H1 (cell line): Measurements from ENCODE around the gene TLE4. TPM values are rescaled to one million over a fixed set of nuclear protein-coding genes. Genes with fewer than 3 reads are reported as not detected.

ENCODE experiments used
- CTCF ChIA-PET: fragments of 300-600 bp; sonication (Branson Sonifier 250); formaldehyde crosslinking; loops from one replicate; lab custom pipeline; 2021; ENCODE audit not compliant: partially characterized antibody; lab: Charles Lee
- POLR2A ChIA-PET: fragments of 300-600 bp; sonication (Branson Sonifier 250); formaldehyde crosslinking; loops from one replicate; lab custom pipeline; 2021; ENCODE audit warnings: inconsistent platforms; ENCODE audit not compliant: partially characterized antibody; lab: Charles Lee
- DNase-seq, 2 experiments: peaks; one replicate each; pipeline versions ENCODE4 v3.0.0 to v3.0.0-alpha.2; 2010 to 2022; ENCODE audit warnings: low spot score in 2 of 2, low read depth in 1 of 2, mixed read lengths in 1 of 2
- FAIRE-seq: peaks from 2 replicates; lab custom pipeline; 2011; peaks lifted over from hg19 to GRCh38; lab: Jason Lieb, UNC
- H2AFZ ChIP-seq: 2 replicates; pipeline ENCODE4 v1.8.1; 2012; ENCODE audit warnings: low read length, inconsistent platforms
- H2AK5ac ChIP-seq: 2 replicates; pipeline ENCODE4 v1.6.1; 2013; ENCODE audit warnings: low read depth, low read length
- H2BK120ac ChIP-seq: replicated peaks from 2 replicates; pipeline ENCODE3; 2013; ENCODE audit warnings: low read depth, low read length, inconsistent platforms
- H2BK12ac ChIP-seq: 2 replicates; pipeline ENCODE4 v1.6.1; 2013; ENCODE audit warnings: low read depth, low read length
- H2BK15ac ChIP-seq: 2 replicates; pipeline ENCODE4 v1.6.1; 2013; ENCODE audit warnings: low read length
- H2BK20ac ChIP-seq: 2 replicates; pipeline ENCODE4 v1.6.1; 2013; ENCODE audit warnings: low read length
- H2BK5ac ChIP-seq: 2 replicates; pipeline ENCODE4 v1.6.1; 2013; ENCODE audit warnings: low read depth, low read length
- H3K14ac ChIP-seq: 2 replicates; pipeline ENCODE4 v1.6.1; 2013; ENCODE audit warnings: inconsistent platforms; ENCODE audit not compliant: insufficient read length
- H3K18ac ChIP-seq: 2 replicates; pipeline ENCODE4 v1.6.1; 2013; ENCODE audit warnings: low read length; ENCODE audit errors: extremely low read depth
- H3K23ac ChIP-seq: 2 replicates; pipeline ENCODE4 v1.6.1; 2013; ENCODE audit warnings: inconsistent platforms; ENCODE audit not compliant: insufficient read length
- H3K23me2 ChIP-seq: 2 replicates; pipeline ENCODE4 v1.6.1; 2013; ENCODE audit warnings: low read depth, low read length
- H3K27ac ChIP-seq: 2 replicates; pipeline ENCODE4 v1.6.1; 2011; ENCODE audit warnings: low read depth, low read length, inconsistent platforms
- H3K27me3 ChIP-seq, 4 experiments: replicated peaks in 1 of 4; 1 replicate in 1 of 4; 2 replicates in 3 of 4; pipeline versions ENCODE4 v1.6.1 to v1.8.1; 2011 to 2013; ENCODE audit warnings: low read length in 3 of 4, mild to moderate bottlenecking in 3 of 4, inconsistent platforms in 2 of 4, mixed read lengths in 2 of 4, moderate library complexity in 1 of 4; ENCODE audit not compliant: control insufficient read depth in 3 of 4, insufficient read depth in 3 of 4; ENCODE audit errors: extremely low read depth in 1 of 4
- H3K36me3 ChIP-seq, 4 experiments: 2 replicates each; pipeline versions ENCODE4 v1.6.1 to v1.8.1; 2011 to 2013; ENCODE audit warnings: mild to moderate bottlenecking in 4 of 4, low read length in 3 of 4, moderate library complexity in 2 of 4, control low read depth in 1 of 4, inconsistent platforms in 1 of 4; ENCODE audit not compliant: insufficient read depth in 4 of 4, control insufficient read depth in 2 of 4
- H3K4ac ChIP-seq: replicated peaks from 2 replicates; pipeline ENCODE3; 2013; ENCODE audit warnings: low read length, low read depth, mixed read lengths, inconsistent platforms; ENCODE audit not compliant: insufficient read length
- H3K4me1 ChIP-seq, 4 experiments: replicated peaks in 1 of 4; 1 replicate in 1 of 4; 2 replicates in 3 of 4; pipeline versions ENCODE4 v1.6.1 to v1.8.1; 2011 to 2013; ENCODE audit warnings: low read length in 3 of 4, inconsistent platforms in 2 of 4, mixed read lengths in 1 of 4; ENCODE audit not compliant: insufficient read depth in 4 of 4, control insufficient read depth in 3 of 4
- H3K4me2 ChIP-seq, 2 experiments: 2 replicates each; pipeline versions ENCODE4 v1.6.1 to v1.8.1; 2011 to 2013; ENCODE audit warnings: low read depth in 2 of 2, low read length in 2 of 2, control low read depth in 1 of 2, inconsistent platforms in 1 of 2, mild to moderate bottlenecking in 1 of 2; ENCODE audit not compliant: insufficient read depth in 1 of 2
- H3K4me3 ChIP-seq, 4 experiments: fragments of 200-600, 300-600 bp in 1 of 4; sonication (generic), shearing (Covaris generic), sonication (Bioruptor Twin) in 1 of 4; 2 replicates each; pipeline versions ENCODE4 v1.5.1 to v1.8.1; 2011 to 2016; ENCODE audit warnings: low read length in 4 of 4, low read depth in 3 of 4, control low read depth in 2 of 4, inconsistent platforms in 2 of 4, mild to moderate bottlenecking in 2 of 4, mixed read lengths in 1 of 4, moderate library complexity in 1 of 4; ENCODE audit not compliant: insufficient read depth in 2 of 4; ENCODE audit errors: extremely low read depth in 1 of 4
- H3K56ac ChIP-seq: replicated peaks from 2 replicates; pipeline ENCODE3; 2013; ENCODE audit warnings: low read depth, mild to moderate bottlenecking, mixed read lengths, low read length, inconsistent platforms; ENCODE audit not compliant: insufficient read length
- H3K79me1 ChIP-seq: 2 replicates; pipeline ENCODE4 v1.6.1; 2013; ENCODE audit warnings: low read depth, low read length, control low read depth
- H3K79me2 ChIP-seq, 2 experiments: 2 replicates each; pipeline versions ENCODE4 v1.6.1 to v1.8.1; 2012 to 2013; ENCODE audit warnings: low read length in 2 of 2, mild to moderate bottlenecking in 2 of 2, inconsistent platforms in 1 of 2; ENCODE audit not compliant: insufficient read depth in 2 of 2, control insufficient read depth in 1 of 2
- H3K9ac ChIP-seq, 4 experiments: replicated peaks in 1 of 4; 1 replicate in 1 of 4; 2 replicates in 3 of 4; pipeline versions ENCODE4 v1.6.1 to v1.8.1; 2011 to 2013; ENCODE audit warnings: low read depth in 3 of 4, low read length in 3 of 4, control low read depth in 2 of 4, mild to moderate bottlenecking in 2 of 4, moderate library complexity in 2 of 4, inconsistent platforms in 1 of 4; ENCODE audit errors: extremely low read depth in 1 of 4
- H3K9me3 ChIP-seq, 2 experiments: 2 replicates each; pipeline versions ENCODE4 v1.6.1 to v1.8.1; 2012 to 2013; ENCODE audit warnings: mild to moderate bottlenecking in 2 of 2, moderate library complexity in 2 of 2, control low read depth in 1 of 2, inconsistent platforms in 1 of 2, low read depth in 1 of 2, low read length in 1 of 2, mixed read lengths in 1 of 2; ENCODE audit not compliant: insufficient read depth in 2 of 2
- H4K20me1 ChIP-seq, 2 experiments: replicated peaks in 1 of 2; 2 replicates each; pipeline versions ENCODE3 to v1.8.1; 2011 to 2013; ENCODE audit warnings: inconsistent platforms in 2 of 2, low read length in 2 of 2, mild to moderate bottlenecking in 1 of 2; ENCODE audit not compliant: insufficient read depth in 2 of 2, control insufficient read depth in 1 of 2
- H4K5ac ChIP-seq: 2 replicates; pipeline ENCODE4 v1.6.1; 2013; ENCODE audit warnings: low read length, low read depth, mixed read lengths, inconsistent platforms; ENCODE audit not compliant: insufficient read length
- H4K8ac ChIP-seq: 2 replicates; pipeline ENCODE4 v1.8.0; 2013; ENCODE audit warnings: mild to moderate bottlenecking, moderate library complexity, low read length, inconsistent platforms; ENCODE audit not compliant: insufficient read depth; ENCODE audit errors: extremely low read depth
- H4K91ac ChIP-seq: replicated peaks from 2 replicates; pipeline ENCODE3; 2013; ENCODE audit warnings: low read length, mixed read lengths, inconsistent platforms; ENCODE audit not compliant: insufficient read length
- BRCA1 ChIP-seq: IDR thresholded peaks from 2 replicates; pipeline ENCODE4 v1.6.1; 2012; ENCODE audit warnings: low read depth, low read length, improper control_type of control experiment
- CHD2 ChIP-seq: IDR thresholded peaks from 2 replicates; pipeline ENCODE4 v1.6.1; 2012; ENCODE audit warnings: low read length, improper control_type of control experiment
- GABPA ChIP-seq: IDR thresholded peaks from 2 replicates; pipeline ENCODE4 v1.6.1; 2011; ENCODE audit warnings: mild to moderate bottlenecking, low read length, moderate library complexity, borderline replicate concordance; ENCODE audit not compliant: insufficient read depth
- JUND ChIP-seq: IDR thresholded peaks from 2 replicates; pipeline ENCODE4 v1.6.1; 2011; ENCODE audit warnings: mild to moderate bottlenecking, improper control_type of control experiment, low read length
- KDM1A ChIP-seq: fragments of 200-600, 300-600 bp; sonication (generic); IDR thresholded peaks from 2 replicates; pipeline ENCODE4 v1.7.1; 2016; ENCODE audit warnings: mild to moderate bottlenecking, low read length, borderline replicate concordance
- MAFK ChIP-seq: IDR thresholded peaks from 2 replicates; pipeline ENCODE4 v1.6.1; 2012; ENCODE audit warnings: low read depth, mild to moderate bottlenecking, improper control_type of control experiment, low read length
- POLR2AphosphoS5 ChIP-seq: IDR thresholded peaks from 2 replicates; pipeline ENCODE4 v1.6.1; 2011; ENCODE audit warnings: low read depth, low read length
- POU5F1 ChIP-seq: IDR thresholded peaks from 2 replicates; pipeline ENCODE4 v1.6.1; 2011; ENCODE audit warnings: low read depth, mild to moderate bottlenecking, low read length, moderate library complexity
- SP4 ChIP-seq: IDR thresholded peaks from 2 replicates; pipeline ENCODE4 v1.6.1; 2012; ENCODE audit warnings: low read length, inconsistent platforms
- TAF7 ChIP-seq: optimal IDR thresholded peaks from 2 replicates; pipeline ENCODE3; 2011; ENCODE audit warnings: low read depth, mild to moderate bottlenecking, inconsistent platforms, low read length, moderate library complexity, borderline replicate concordance
- TBP ChIP-seq: IDR thresholded peaks from 2 replicates; pipeline ENCODE4 v1.6.1; 2011; ENCODE audit warnings: low read depth, low read length, improper control_type of control experiment
- ZNF274 ChIP-seq: IDR thresholded peaks from 2 replicates; pipeline ENCODE4 v1.7.0; 2012; ENCODE audit warnings: low read length, borderline replicate concordance; ENCODE audit errors: extremely low read depth
- WGBS, 2 experiments: shearing (Covaris generic) in 1 of 2; methylation state at CpG; one replicate each; pipeline versions ENCODE4 v1.1.6 to v1.1.7; 2013 to 2015; ENCODE audit warnings: low lambda C conversion rate in 2 of 2, mixed read lengths in 2 of 2, inconsistent platforms in 1 of 2, low coverage in 1 of 2, missing lambda C conversion rate in 1 of 2; ENCODE audit not compliant: insufficient replicate concordance in 2 of 2, insufficient coverage in 1 of 2, insufficient read length in 1 of 2; ENCODE audit errors: extremely low coverage in 1 of 2, missing lambda C conversion rate in 1 of 2; 5-methylcytosine and 5-hydroxymethylcytosine counted together
- polyA plus RNA-seq, 7 experiments: library from polyadenylated mRNA; depleted of rRNA in 3 of 7; stranded (reverse) in 5 of 7; unstranded in 2 of 7; fragments of >200 nt in 5 of 7; fragments of 200-250 nt in 2 of 7; gene quantifications; 1 replicate in 5 of 7; 2 replicates in 1 of 7; 4 replicates in 1 of 7; pipeline versions ENCODE4 v1.2.1 to v1.2.3, GENCODE V29; 2011 to 2013; ENCODE audit warnings: missing spikeins in 2 of 7, mixed read lengths in 2 of 7
- total RNA-seq: library from RNA; stranded (reverse); fragmentation: NEBNext Ultra II Directional; extraction: Animal tissue kit (Norgen Biotek cat#: 25700); gene quantifications from 2 replicates; pipeline ENCODE4 v1.2.1, GENCODE V29; 2021
- TF ChIP-seq, protein P1 (sequence below), 3 experiments: IDR thresholded peaks; 1 replicate in 2 of 3; 2 replicates in 1 of 3; pipeline versions ENCODE4 v1.5.1 to v1.6.1; 2011; ENCODE audit warnings: low read length in 3 of 3, mild to moderate bottlenecking in 3 of 3, inconsistent platforms in 2 of 3, low read depth in 1 of 3, moderate library complexity in 1 of 3; ENCODE audit not compliant: insufficient read depth in 1 of 3; ENCODE audit errors: control extremely low read depth in 1 of 3

The TLE4 gene
- total and polyA plus RNA-seq, 2 of the 8 experiments (the other 6 are each of a cell fraction or from before 2014, with no cell fraction given): 32.4 to 36.9 TPM

DNA sequence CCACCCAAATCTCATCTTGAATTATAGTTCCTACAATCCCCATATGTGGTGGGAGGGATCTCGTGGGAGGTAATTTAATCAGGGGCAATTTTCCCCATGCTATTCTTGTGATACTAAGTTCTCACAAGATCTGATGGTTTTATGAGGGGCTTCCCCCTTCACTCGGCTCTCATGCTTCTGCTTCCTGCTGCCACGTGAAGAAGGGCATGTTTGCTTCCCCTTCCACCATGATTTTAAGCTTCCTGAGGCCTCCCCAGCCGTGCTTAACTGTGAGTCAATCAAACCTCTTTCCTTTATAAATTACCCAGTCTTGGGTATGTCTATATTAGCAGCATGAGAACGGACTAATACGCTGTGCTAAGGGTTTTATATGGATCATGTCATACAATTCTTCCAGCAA, 72.3 kb downstream of the TLE4 start:
- no peak overlapping the region for H2BK5ac ChIP-seq
- no peak overlapping the region for H2AK5ac ChIP-seq
- H2BK20ac ChIP-seq: no peak overlapping the region
- no peak overlapping the region for H3K4ac ChIP-seq
- no peak overlapping the region for H2BK12ac ChIP-seq
- H3K56ac ChIP-seq: no peak overlapping the region
- no peak overlapping the region for H3K4me3 ChIP-seq
- no peak for TF ChIP-seq GABPA
- TF ChIP-seq KDM1A: no peak
- no peak for TF ChIP-seq POU5F1
- TF ChIP-seq TAF7: no peak
- no peak for TF ChIP-seq CHD2
- no peak for TF ChIP-seq POLR2AphosphoS5
- TF ChIP-seq, protein P1, sequence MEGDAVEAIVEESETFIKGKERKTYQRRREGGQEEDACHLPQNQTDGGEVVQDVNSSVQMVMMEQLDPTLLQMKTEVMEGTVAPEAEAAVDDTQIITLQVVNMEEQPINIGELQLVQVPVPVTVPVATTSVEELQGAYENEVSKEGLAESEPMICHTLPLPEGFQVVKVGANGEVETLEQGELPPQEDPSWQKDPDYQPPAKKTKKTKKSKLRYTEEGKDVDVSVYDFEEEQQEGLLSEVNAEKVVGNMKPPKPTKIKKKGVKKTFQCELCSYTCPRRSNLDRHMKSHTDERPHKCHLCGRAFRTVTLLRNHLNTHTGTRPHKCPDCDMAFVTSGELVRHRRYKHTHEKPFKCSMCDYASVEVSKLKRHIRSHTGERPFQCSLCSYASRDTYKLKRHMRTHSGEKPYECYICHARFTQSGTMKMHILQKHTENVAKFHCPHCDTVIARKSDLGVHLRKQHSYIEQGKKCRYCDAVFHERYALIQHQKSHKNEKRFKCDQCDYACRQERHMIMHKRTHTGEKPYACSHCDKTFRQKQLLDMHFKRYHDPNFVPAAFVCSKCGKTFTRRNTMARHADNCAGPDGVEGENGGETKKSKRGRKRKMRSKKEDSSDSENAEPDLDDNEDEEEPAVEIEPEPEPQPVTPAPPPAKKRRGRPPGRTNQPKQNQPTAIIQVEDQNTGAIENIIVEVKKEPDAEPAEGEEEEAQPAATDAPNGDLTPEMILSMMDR (IDR thresholded peaks at IDR 0.05; ENCODE audit: control extremely low read depth in 1 of 3, insufficient read depth in 1 of 3, low read depth in 1 of 3, low read length in 3 of 3): no peak
- TF ChIP-seq SP4: no peak
- no peak for TF ChIP-seq TBP
- no peak for TF ChIP-seq ZNF274
- no peak for TF ChIP-seq JUND
- no peak for TF ChIP-seq MAFK
- TF ChIP-seq BRCA1: no peak
- DNase-seq (no peak), FAIRE-seq (no peak)
- ChIA-PET CTCF (interaction anchor here (0.5 kb wide), 1 partner anchor 865 kb away, joined by 3 read pairs; no protein-coding TSS in a partner anchor), POLR2A (no interaction called here)
- H3K9me3 ChIP-seq: no peaks in the 10 kb centered on the region; a peak in 1 of 4 replicates
- no peak overlapping the region for H4K91ac ChIP-seq
- H2AFZ ChIP-seq: no peak overlapping the region
- peaks cover 0 to 6% (median 3%) of the 10 kb centered on the region in 4 experiments; a peak in 4 of 8 replicates for H3K36me3 ChIP-seq
- H3K79me2 ChIP-seq: peaks cover 0 to 2% of the 10 kb centered on the region in 2 experiments; a peak in 1 of 4 replicates
- no peaks in the 10 kb centered on the region for H4K20me1 ChIP-seq
- no peak overlapping the region for H3K9ac ChIP-seq
- 95% methylated on average over 6 of the region's 6 CpGs; no CpG with 5 or more reads in 1 of the 2 experiments for WGBS, 2 experiments
- no peak overlapping the region for H4K8ac ChIP-seq
- H3K79me1 ChIP-seq: no peaks in the 10 kb centered on the region
- no peak overlapping the region for H2BK120ac ChIP-seq
- no peak overlapping the region for H2BK15ac ChIP-seq
- H3K27me3 ChIP-seq: no peaks in the 10 kb centered on the region
- no peaks in the 10 kb centered on the region for H3K23me2 ChIP-seq
- no peak overlapping the region for H3K4me2 ChIP-seq
- H3K27ac ChIP-seq: no peak overlapping the region
- no peak overlapping the region for H3K23ac ChIP-seq
- H4K5ac ChIP-seq: no peak overlapping the region
- H3K14ac ChIP-seq: no peak overlapping the region
- H3K18ac ChIP-seq: no peak overlapping the region
- H3K4me1 ChIP-seq: 0 out of 7 replicates have a peak, but pooled peaks cover 0 to 2% (median 0%) of the 10 kb centered on the region in 4 experiments
